Activated CD4-positive, CD25-positive, alpha-beta regulatory T cell treated with anti-CD3 and anti-CD28 coated beads, Interleukin-2, amount 50 U/mL, for 72 hours (primary cell): ENCODE measurements around the gene LORICRIN.

Experiments used
- DNase-seq: peaks from one replicate; pipeline ENCODE4 v3.0.0; 2021

Gene LORICRIN

GRCh38 chr1:153251087-153251486, 8.4 kb upstream of the LORICRIN start:
- DNase-seq = no peak

GRCh38 chr1:153251562-153251961, 7.9 kb upstream of the LORICRIN start:
- DNase-seq = no peak

- no peak for DNase-seq
These were observed 7.5 kb upstream of the LORICRIN start for GRCh38 chr1:153251988-153252387.

GRCh38 chr1:153253076-153253475, 6.4 kb upstream of the LORICRIN start:
- DNase-seq = no peak

GRCh38 chr1:153253693-153254092, 5.8 kb upstream of the LORICRIN start:
- DNase-seq = no peak

GRCh38 chr1:153260585-153261280, 1.2 kb downstream of the LORICRIN start:
- DNase-seq = no peak

DNA sequence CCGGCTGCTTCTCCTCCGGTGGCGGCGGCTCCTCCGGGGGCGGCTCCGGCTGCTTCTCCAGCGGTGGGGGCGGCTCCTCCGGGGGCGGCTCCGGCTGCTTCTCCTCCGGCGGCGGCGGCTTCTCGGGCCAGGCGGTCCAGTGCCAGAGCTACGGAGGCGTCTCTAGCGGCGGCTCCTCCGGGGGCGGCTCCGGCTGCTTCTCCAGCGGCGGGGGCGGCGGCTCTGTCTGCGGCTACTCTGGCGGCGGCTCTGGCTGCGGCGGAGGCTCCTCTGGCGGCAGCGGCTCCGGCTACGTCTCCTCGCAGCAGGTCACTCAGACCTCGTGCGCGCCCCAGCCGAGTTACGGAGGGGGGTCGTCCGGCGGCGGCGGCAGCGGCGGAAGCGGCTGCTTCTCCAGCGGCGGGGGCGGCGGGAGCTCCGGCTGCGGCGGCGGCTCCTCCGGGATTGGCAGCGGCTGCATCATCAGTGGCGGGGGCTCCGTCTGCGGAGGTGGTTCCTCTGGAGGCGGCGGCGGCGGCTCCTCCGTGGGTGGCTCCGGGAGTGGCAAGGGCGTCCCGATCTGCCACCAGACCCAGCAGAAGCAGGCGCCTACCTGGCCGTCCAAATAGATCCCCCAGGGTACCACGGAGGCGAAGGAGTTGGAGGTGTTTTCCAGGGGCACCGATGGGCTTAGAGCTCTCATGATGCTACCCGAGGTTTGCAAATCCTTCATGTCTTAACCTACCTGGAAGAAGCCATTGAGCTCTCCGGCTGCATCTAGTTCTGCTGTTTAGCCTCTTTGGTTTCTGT, 2.0 kb downstream of the LORICRIN start:
- peak; percentile 37 for DNase-seq

- no peak for DNase-seq
These were observed 2.5 kb downstream of the LORICRIN start for GRCh38 chr1:153262070-153262366.

DNA sequence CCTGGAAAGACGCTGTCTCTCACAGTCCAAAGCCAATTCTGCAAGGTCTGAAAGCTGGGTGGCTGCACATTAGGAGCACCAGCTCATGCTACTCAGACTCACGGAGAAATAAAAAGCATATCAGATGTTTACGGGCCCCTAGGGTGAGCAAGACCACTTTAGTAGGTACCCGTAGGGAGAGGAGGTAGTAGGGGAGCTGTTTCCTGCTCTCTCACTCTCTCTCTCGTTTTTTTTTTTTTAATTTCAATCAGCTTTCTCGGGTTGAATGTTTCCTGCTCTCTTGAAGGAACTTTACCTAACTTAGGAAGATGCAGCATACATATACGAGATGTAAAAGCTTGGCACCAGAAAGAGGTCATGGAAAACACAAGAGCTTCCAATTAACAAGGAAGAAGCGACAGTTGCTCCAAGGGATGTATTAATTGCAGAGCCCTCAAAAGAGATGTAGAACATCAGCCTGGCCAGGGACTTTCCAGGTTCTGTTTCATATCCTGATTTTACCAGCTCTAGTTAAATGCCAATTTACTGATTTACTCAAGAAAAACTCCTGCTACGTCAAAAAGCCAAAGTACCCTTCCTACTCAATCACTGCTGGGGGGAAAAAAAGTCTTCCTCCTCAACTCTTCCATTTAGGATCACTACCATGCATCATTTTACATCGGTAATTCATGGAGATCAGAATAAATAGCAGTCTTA, 3.1 kb downstream of the LORICRIN start:
- no peak for DNase-seq

- no peak for DNase-seq
These were observed 6.0 kb downstream of the LORICRIN start for GRCh38 chr1:153265457-153265856.

GRCh38 chr1:153271711-153272110, 12.2 kb downstream of the LORICRIN start:
- no peak for DNase-seq

DNA sequence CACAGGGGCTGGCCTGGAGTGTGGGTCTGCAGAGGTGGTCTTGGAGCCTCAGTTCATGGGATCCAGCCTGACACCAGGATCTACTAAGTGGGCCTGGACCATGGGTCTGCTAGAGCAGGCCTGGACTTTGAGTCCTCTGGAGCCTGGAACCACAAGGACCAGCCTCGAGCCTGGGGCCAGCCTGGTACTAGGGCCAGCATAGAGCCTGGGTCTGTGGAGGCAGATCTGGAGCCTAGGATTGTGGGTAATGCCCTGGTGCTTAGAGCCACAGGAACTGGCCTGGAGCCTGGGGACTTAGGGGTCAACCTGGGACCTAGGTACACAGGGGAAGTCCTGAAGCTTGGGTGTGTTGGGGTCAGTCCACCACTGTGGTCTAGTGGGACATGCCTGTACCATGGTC, 12.7 kb downstream of the LORICRIN start:
- no peak for DNase-seq

- DNase-seq = peak; percentile 45
These were observed 18.4 kb downstream of the LORICRIN start for GRCh38 chr1:153277852-153278251.

GRCh38 chr1:153288634-153289275, 29.3 kb downstream of the LORICRIN start:
- DNase-seq = no peak

DNA sequence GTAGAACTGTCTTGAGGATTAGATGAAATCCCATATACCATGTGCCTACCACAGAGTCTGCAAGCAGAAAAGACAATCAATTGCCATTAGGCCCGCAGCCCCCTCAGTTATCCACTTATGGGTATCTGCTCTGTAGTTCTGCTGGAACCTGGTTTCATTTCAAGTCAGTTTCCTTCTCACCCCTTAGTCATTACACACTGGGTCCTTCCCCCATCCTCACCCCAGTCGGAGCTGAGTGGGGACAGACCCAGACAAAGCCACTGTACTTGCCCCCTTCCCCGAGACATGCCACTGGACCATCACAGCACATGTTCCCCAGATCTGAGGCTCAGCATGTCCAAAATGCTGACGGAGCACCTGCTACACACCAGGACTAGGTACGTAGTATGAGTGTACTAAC, 32.0 kb downstream of the LORICRIN start:
- DNase-seq = no peak

GRCh38 chr1:153292185-153292584, 32.7 kb downstream of the LORICRIN start:
- no peak for DNase-seq

DNA sequence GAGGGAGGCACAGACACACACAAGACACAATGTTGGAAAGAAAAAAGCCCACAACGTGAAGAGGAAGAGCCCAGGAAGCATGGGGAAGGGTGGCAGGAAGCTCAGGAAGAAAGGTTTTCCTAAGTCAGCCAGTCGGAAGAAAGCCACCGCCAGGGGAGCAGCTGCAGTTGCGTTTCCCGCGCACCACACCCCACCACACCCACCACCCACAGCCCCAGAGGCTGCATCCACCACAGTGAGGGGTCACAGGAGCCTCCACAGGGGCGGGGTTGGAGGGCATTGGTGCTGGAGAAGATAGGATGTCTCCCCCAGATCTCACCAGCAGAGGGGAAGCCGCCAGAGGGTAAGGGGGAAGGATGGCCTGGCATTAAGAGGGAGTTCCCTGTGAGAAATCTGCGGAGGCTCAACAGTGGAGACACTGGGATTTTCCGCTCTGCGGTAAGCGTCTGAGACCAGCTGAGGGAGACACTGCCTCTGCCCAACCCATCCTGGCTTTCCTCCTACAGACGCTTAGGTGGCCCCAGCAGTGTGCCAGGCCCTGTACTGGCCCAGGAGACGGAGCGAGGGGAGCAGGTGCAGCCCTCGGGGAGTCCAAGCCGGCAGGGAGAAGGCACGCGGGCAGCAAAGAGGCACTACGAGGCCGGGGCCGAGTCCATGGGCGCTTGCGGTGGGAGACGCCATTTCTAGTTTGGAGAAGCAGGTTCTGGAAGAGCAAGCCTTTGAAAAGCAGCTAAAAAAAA, 33.4 kb downstream of the LORICRIN start:
- no peak for DNase-seq

GRCh38 chr1:153293480-153293775, 33.9 kb downstream of the LORICRIN start:
- no peak for DNase-seq

DNA sequence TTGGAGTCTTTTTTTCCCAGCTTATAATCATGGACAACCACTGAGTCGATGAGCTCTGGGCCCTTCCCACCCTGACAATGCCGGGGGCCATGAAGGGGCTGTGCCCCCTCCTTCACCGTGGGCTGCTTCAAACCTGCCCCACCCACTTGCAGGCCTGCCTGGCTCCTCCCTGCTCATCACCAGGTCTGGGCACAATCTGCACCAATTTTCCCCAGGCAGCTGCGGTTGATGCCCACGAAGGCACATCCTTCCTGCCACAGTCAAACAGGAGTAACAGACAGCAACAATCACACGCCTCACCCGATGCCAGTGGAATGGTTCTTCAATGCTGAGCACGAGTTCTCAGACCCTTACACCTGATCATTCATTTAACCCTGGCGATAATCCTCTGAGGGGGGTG, 34.4 kb downstream of the LORICRIN start:
- no peak for DNase-seq

DNA sequence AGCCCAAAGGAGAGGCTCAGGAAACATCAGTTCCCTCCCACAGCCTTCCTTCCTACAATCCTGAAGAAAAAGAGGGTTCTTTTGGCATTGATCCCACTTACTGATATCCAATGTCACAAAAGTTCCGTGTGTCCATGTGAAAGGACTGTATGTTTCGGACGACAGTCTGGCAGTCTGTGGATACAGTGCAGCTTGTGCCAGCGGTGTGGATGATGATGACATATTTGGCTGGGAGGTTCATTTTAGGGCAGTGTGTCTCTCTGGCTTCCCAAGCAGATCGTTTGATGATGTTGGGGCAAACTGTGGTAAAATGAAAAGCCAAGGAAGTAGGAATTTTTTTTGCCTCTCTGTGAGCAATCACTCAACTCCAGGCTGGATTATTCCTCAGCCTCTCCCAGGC, 42.8 kb downstream of the LORICRIN start:
- no peak for DNase-seq

- no peak for DNase-seq
These were observed 46.2 kb downstream of the LORICRIN start for GRCh38 chr1:153305682-153306081.

- DNase-seq = no peak
These were observed 47.1 kb downstream of the LORICRIN start for GRCh38 chr1:153306303-153307220.
